Activated naive CD4-positive, alpha-beta T cell treated with anti-CD3 and anti-CD28 coated beads for 36 hours (primary cell): Measurements from ENCODE around the gene MYL6B. TPM values are rescaled to one million over a fixed set of nuclear protein-coding genes. Genes with fewer than 3 reads are reported as not detected.
"Not testable (repeated sequence)": the region's sequence is repeated elsewhere in the genome, so short reads cannot be mapped to it uniquely, and the experiment has no call there.

Source experiments
- CTCF ChIA-PET: fragments of 350-600 bp; sonication (Branson Sonifier 250); formaldehyde crosslinking; loops from one replicate; lab custom pipeline; 2021; ENCODE audit warnings: antibody characterized with exemption; lab: Charles Lee
- DNase-seq: peaks from one replicate; pipeline ENCODE4 v3.0.0-alpha.2; 2020
- H3K27ac Mint-ChIP-seq: one replicate; pipeline ENCODE4 v1.8.0; 2021; ENCODE audit warnings: mild to moderate bottlenecking, mixed read lengths
- H3K27me3 Mint-ChIP-seq: one replicate; pipeline ENCODE4 v1.8.0; 2021; ENCODE audit warnings: low read depth, mixed read lengths
- H3K36me3 Mint-ChIP-seq: one replicate; pipeline ENCODE4 v1.8.0; 2021; ENCODE audit warnings: low read depth, mixed read lengths
- H3K4me1 Mint-ChIP-seq: one replicate; pipeline ENCODE4 v1.8.0; 2021; ENCODE audit warnings: low read depth, mixed read lengths
- H3K4me3 Mint-ChIP-seq: one replicate; pipeline ENCODE4 v1.8.0; 2021; ENCODE audit warnings: mild to moderate bottlenecking, moderate library complexity, mixed read lengths
- H3K9me3 Mint-ChIP-seq: one replicate; pipeline ENCODE4 v1.8.0; 2021; ENCODE audit warnings: mixed read lengths
- intact Hi-C: fragments of 100-400 bp; cut with micrococcal nuclease; formaldehyde crosslinking; loops from one replicate; pipeline ENCODE4 v1.15.1; 2023
- total RNA-seq, 2 experiments: library from RNA; stranded (reverse); gene quantifications; one replicate each; pipeline ENCODE4 v1.2.3, GENCODE V29; 2021

MYL6B gene
- total RNA-seq, 2 experiments from 2014 or later = 49.2 to 57.5 TPM

DNA sequence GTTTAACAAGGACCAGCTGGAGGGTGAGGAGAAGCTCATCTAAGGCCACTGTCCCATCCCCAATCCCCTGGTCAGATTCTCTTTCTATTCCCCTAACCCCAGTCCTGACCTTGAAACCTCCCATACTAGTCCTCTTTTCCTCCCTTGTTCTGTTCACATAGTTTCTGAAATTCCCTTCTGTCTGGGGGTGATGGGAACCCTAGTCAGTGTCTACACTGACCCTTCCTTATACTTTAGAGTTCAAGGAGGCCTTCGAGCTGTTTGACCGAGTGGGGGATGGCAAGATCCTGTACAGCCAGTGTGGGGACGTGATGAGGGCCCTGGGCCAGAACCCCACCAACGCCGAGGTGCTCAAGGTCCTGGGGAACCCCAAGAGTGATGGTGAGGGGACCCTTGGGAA, 2.4 kb downstream of the MYL6B start:
- H3K27ac Mint-ChIP-seq = no peak overlapping the region
- peaks cover 46% of the 10 kb centered on the region for H3K4me1 Mint-ChIP-seq
- no peaks in the 10 kb centered on the region for H3K27me3 Mint-ChIP-seq
- no peak for DNase-seq
- H3K36me3 Mint-ChIP-seq = peaks cover 31% of the 10 kb centered on the region
- H3K9me3 Mint-ChIP-seq = no peaks in the 10 kb centered on the region
- H3K4me3 Mint-ChIP-seq = no peak overlapping the region
- CTCF ChIA-PET = interaction anchor here (1.1 to 1.4 kb wide), 3 partner anchors 27 to 37 kb away, joined by 4 to 7 read pairs (median 6); partner anchors contain the start of genes ESYT1, SMARCC2 and ZC3H10
- intact Hi-C loops = no loop called here

DNA sequence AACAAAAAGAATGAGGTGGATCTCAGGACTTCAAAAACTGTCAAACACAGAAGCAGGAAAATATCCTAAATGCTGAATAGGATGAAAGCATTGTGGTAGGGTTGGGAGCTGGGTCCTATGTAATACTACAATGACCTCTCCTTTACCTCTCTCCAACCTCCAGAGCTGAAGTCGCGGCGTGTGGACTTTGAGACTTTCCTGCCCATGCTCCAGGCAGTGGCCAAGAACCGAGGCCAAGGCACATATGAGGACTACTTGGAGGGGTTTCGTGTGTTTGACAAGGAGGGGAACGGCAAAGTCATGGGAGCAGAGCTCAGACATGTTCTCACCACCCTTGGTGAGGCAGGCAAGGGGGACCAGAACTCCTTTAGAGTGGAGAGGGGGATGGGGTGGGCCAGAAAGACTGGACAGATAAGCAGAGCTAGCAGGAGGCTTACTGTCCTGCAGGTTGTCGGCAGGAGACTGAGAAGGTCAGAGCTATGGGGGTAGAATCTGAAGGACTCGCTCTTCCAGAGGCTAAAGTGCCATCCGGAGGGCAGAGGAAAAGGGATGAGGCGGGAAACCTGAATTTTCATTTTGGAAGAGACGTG, 3.0 kb downstream of the MYL6B start:
- Mint-ChIP-seq H3K9me3 (no peaks in the 10 kb centered on the region), H3K36me3 (peaks cover 37% of the 10 kb centered on the region), H3K27ac (no peak overlapping the region), H3K4me3 (no peak overlapping the region), H3K4me1 (peaks cover 48% of the 10 kb centered on the region), H3K27me3 (no peaks in the 10 kb centered on the region)
- intact Hi-C loops = no loop called here
- CTCF ChIA-PET = interaction anchor here (1.0 to 1.5 kb wide), 4 partner anchors 27 to 34 kb away, joined by 3 to 6 read pairs (median 4); partner anchors contain the start of genes ESYT1 and SMARCC2
- no peak for DNase-seq

DNA sequence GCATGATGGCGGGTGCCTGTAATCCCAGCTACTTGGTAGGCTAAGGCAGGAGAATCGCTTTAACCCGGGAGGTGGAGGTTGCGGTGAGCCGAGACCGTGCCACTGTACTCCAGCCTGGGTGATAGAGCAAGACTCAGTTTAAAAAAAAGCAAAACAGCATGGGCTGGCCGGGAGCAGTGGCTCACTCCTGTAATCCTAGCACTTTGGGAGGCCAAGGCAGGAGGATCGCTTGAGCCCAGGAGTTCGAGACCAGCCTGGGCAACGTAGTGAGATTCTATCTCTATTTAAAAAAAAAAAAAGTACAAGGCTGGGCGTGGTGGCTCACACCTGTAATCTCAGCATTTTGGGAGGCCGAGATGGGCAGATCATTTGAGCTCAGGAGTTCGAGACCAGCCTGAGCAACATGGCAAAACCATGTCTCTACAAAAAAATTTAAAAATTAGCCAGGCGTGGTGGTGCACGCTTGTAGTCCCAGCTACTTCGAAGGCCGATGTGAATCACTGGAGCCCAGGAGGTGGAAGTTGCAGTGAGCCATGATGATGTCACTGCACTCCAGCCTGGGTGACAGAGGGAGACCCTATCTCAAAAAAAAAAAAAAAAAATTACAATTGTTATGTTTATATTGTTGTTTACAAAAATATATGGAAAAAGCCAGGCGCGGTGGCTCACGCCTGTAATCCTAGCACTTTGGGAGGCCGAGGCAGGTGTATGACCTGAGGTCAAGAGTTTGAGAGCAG, 4.2 kb downstream of the MYL6B start:
- DNase-seq, H3K27me3 Mint-ChIP-seq, H3K9me3 Mint-ChIP-seq, intact Hi-C loops: not testable (repeated sequence)
- Mint-ChIP-seq H3K4me1 (peaks cover 48% of the 10 kb centered on the region), H3K36me3 (peaks cover 44% of the 10 kb centered on the region), H3K4me3 (peak overlapping the region; percentile 96), H3K27ac (peak overlapping the region; percentile 95)
- CTCF ChIA-PET = interaction anchor here (0.6 to 1.5 kb wide), 7 partner anchors 14 to 134 kb away, joined by 3 to 5 read pairs (median 3); partner anchors contain the start of gene SMARCC2

DNA sequence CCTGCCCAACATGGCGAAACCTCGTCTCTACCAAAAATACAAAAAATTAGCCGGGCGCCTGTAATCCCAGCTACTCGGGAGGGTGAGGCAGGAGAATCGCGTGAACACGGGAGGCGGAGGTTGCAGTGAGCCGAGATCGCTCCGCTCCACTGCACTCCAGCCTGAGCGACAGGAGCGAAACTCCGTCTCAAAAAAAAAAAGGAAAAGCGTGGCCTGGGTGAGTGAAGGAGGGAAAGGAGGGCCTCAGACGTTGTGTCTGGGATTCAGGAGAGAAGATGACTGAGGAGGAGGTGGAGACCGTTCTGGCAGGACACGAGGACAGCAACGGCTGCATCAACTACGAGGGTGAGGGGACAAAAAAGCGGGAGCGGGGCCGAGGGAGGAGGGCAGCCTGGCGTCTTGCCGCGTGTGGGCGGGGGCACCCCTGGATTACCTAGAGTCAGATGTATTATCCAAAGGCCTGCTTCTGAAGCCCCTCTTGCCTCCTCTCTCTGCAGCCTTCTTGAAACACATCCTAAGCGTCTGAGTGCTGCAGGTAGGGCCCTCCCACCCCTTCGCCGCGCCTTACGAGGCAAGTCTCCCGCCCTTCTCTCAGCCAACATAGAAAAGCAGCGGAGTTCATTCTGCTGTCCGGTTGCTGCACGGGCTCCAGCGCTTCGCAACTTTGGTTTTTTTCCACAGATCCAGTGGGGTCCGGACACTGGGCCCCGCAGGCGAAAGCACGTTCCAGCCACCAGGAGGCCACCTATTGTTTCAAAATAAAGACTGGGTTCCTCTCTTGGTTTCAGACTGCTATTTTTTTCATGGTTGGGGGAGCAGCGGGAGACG, 5.0 kb downstream of the MYL6B start:
- Mint-ChIP-seq H3K4me3 (peak overlapping the region; percentile 96), H3K27me3 (no peaks in the 10 kb centered on the region), H3K36me3 (peaks cover 46% of the 10 kb centered on the region), H3K27ac (peak overlapping the region; percentile 95), H3K9me3 (no peaks in the 10 kb centered on the region), H3K4me1 (peaks cover 50% of the 10 kb centered on the region)
- intact Hi-C loops = loop anchor here (1.0 to 2.0 kb wide), 3 partner anchors 31 to 227 kb away; partner anchors contain the start of gene DGKA
- CTCF ChIA-PET = interaction anchor here (0.6 to 6.7 kb wide), 6 partner anchors 15 to 135 kb away, joined by 3 to 43 read pairs (median 4); partner anchors contain the start of gene SMARCC2
- DNase-seq = peak; percentile 60

DNA sequence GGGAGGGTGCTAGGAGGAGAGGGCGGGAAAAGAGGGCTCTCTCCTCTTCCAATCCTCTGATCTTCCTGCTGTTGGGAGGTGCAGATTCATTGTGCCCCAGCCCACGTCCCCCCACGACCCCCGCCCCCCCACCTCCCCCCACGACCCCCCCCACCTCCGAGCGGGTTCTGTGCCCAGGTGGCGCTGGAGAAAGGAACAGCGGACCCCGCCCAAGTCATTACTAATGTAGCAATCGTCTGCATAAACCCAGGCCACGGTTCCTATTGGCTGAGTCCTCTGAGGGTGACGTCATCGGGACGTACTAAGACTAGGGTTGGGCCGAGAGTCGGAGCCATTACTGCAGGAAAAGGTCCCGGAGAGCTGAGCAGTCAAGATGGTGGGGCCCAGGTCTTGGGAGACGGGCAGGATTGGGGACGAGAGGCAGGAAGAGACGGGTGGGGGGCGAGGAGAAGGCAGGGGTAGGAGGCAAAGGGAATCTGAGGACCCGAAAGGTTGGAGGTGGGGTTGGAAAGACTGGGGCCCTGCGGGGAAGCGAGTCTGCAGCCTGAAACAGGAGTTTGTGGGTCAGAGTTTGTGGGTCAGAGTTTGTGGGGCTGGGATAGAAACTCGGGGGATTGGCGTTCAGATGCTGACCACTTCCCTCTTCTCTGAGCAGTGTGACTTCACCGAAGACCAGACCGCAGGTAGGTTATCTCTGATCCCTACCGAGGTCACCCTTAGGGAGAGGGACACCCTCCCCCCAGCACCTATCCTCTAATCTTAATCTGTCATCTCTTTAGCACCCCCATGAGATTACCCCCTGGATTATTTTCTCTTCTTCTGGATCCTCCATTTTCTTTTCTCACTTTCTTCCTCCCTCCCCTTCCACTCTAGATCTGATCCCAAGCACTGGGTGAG, 5.9 kb downstream of the MYL6B start, which contains the start of gene MYL6:
MYL6 (plus strand) TSS at position 331 of the 897 bp plus-strand sequence; CDS start at position 374, 43 bp downstream.
- Mint-ChIP-seq H3K4me3 (peak within 1 kb of the TSS; percentile 96), H3K36me3 (peaks cover 51% of the 10 kb centered on the region), H3K27me3 (no peaks in the 10 kb centered on the region), H3K9me3 (no peaks in the 10 kb centered on the region), H3K4me1 (peaks cover 42% of the 10 kb centered on the region), H3K27ac (peak within 1 kb of the TSS; percentile 95)
- CTCF ChIA-PET = interaction anchor here (1.3 to 6.7 kb wide), 6 partner anchors 17 to 39 kb away, joined by 3 to 43 read pairs (median 8); partner anchors contain the start of genes ESYT1 and SMARCC2
- intact Hi-C loops = loop anchor here (1.0 to 2.0 kb wide), 3 partner anchors 30 to 227 kb away; partner anchors contain the start of gene DGKA
- DNase-seq = peak; percentile 98

DNA sequence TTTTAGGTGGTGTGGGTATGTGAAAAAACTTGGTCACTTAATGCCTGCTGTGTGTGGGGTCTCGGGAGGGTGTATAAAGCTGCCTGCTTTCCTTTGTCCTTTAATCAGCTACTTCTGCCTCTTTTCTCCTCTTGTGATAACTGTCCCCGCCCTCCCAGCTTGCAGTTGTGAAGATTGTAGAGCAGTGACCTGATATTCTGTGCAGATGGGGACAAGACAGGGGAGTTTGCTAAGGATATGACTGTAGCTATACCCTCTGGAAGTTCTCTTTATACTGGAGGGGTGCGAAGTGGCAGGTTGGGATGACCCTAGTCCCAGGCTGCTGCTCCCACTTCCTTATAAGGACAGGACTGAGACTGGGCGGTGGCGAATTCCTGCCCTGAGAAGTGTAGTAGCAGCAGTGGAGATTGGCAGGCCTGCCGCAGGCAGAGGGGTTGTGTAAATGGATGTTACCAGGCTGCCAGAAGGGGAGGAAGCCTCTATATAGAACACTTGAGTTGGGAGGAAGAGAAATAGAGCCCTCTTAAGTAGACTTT, 6.6 kb downstream of the MYL6B start:
- Mint-ChIP-seq H3K27ac (peak overlapping the region; percentile 95), H3K36me3 (peaks cover 57% of the 10 kb centered on the region), H3K4me1 (peaks cover 37% of the 10 kb centered on the region), H3K9me3 (no peaks in the 10 kb centered on the region), H3K27me3 (no peaks in the 10 kb centered on the region), H3K4me3 (peak overlapping the region; percentile 96)
- DNase-seq = peak; percentile 37
- intact Hi-C loops = loop anchor here (1.0 to 2.0 kb wide), 3 partner anchors 29 to 228 kb away; partner anchors contain the start of gene DGKA
- CTCF ChIA-PET = interaction anchor here (1.3 to 6.7 kb wide), 6 partner anchors 16 to 39 kb away, joined by 3 to 43 read pairs (median 8); partner anchors contain the start of genes ESYT1 and SMARCC2

DNA sequence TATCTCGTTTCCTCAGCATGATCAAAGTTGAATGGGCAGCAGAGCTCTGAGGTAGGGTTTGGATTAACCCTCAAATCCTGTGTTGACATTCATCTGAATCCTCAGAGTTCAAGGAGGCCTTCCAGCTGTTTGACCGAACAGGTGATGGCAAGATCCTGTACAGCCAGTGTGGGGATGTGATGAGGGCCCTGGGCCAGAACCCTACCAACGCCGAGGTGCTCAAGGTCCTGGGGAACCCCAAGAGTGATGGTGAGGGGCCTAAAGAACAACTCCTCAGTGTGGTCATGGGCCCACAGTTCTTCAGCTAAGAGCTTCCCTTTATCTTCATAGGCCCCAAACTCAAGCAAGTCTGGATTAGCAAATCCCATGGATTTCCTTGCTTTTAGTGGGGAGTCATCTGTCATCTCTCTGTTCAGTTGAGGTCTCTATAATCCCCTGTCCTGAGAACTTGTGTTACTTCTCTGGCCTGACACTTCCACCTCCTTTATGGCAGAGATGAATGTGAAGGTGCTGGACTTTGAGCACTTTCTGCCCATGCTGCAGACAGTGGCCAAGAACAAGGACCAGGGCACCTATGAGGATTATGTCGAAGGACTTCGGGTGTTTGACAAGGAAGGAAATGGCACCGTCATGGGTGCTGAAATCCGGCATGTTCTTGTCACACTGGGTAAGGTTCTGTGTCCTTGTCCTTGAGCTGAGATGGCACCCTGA, 7.2 kb downstream of the MYL6B start:
- H3K27me3 Mint-ChIP-seq = no peaks in the 10 kb centered on the region
- intact Hi-C loops = loop anchor here (1.0 to 2.0 kb wide), 3 partner anchors 7 to 229 kb away; partner anchors contain the start of genes DGKA, MYL6B and NABP2
- peak overlapping the region; percentile 96 for H3K4me3 Mint-ChIP-seq
- H3K4me1 Mint-ChIP-seq = peaks cover 35% of the 10 kb centered on the region
- peak overlapping the region; percentile 95 for H3K27ac Mint-ChIP-seq
- CTCF ChIA-PET = interaction anchor here (1.3 to 6.7 kb wide), 6 partner anchors 15 to 40 kb away, joined by 3 to 43 read pairs (median 8); partner anchors contain the start of genes ESYT1 and SMARCC2
- no peaks in the 10 kb centered on the region for H3K9me3 Mint-ChIP-seq
- DNase-seq = no peak
- H3K36me3 Mint-ChIP-seq = peaks cover 62% of the 10 kb centered on the region

DNA sequence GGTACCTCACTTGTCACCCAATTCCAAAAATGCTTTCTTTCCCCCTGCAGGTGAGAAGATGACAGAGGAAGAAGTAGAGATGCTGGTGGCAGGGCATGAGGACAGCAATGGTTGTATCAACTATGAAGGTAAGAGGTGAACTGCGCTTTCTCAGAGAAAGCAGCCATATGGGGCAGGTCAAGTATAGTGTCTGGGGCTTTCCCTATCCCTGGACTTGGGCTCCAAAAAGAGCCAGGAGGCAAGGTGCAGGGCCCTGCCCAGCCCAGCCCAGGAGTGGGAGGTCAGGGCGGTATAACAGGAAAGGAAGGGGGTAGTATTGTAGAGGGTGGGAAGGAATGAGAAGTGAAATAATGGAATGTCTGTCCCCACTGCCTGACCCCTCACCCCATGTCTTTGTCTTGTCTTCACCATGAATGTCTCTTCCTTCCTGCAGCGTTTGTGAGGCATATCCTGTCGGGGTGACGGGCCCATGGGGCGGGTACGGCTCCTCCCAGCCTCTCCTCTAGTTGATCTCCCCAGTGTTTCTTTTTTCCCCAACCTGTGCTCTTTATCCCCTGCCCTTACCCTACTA, 7.9 kb downstream of the MYL6B start:
- Mint-ChIP-seq H3K36me3 (peaks cover 62% of the 10 kb centered on the region), H3K27me3 (no peaks in the 10 kb centered on the region), H3K9me3 (no peaks in the 10 kb centered on the region), H3K4me3 (peak overlapping the region; percentile 96), H3K27ac (peak overlapping the region; percentile 95), H3K4me1 (peaks cover 35% of the 10 kb centered on the region)
- peak; percentile 83 for DNase-seq
- CTCF ChIA-PET = interaction anchor here (1.2 to 6.7 kb wide), 6 partner anchors 9 to 62 kb away, joined by 4 to 43 read pairs (median 8); partner anchors contain the start of genes ESYT1, MYL6B, RNF41 and SMARCC2
- intact Hi-C loops = loop anchor here (1.0 kb wide), 2 partner anchors 8 to 64 kb away; partner anchors contain the start of genes MYL6B and NABP2

DNA sequence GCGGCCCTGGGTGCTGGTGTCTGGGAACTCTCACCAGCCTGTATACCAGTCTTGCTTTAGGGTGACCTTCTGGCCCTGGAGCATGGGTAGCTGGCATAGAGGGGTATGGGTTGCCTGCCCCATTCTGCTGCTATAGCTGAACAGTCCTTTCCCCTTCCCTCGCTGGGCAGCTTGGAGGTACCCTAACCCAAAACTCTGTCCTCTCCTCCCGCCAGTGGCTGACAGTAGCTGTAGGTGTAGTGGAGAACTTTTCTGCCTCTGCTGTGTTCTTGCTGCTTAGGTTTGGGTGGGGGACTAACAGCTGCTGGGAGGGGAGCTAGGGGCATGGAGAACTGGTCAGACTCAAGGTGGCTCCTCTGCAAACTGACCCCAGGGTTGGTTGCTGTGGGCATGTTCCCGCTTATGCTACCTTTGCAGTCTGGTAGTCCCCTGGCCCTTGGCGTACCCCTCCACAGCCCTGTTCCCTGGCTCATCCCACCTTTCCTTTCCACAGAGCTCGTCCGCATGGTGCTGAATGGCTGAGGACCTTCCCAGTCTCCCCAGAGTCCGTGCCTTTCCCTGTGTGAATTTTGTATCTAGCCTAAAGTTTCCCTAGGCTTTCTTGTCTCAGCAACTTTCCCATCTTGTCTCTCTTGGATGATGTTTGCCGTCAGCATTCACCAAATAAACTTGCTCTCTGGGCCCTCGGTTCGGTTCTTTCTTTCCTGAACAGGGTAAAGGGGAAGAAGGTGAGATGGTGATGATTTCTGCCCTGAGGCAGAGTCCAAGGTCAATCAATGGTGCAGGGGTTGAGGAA, 8.7 kb downstream of the MYL6B start:
- intact Hi-C loops = loop anchor here (1.0 kb wide), 2 partner anchors 9 to 63 kb away; partner anchors contain the start of genes MYL6B and NABP2
- Mint-ChIP-seq H3K4me1 (peaks cover 35% of the 10 kb centered on the region), H3K36me3 (peaks cover 62% of the 10 kb centered on the region), H3K27me3 (no peaks in the 10 kb centered on the region), H3K9me3 (no peaks in the 10 kb centered on the region), H3K4me3 (peak overlapping the region; percentile 96), H3K27ac (peak overlapping the region; percentile 95)
- CTCF ChIA-PET = interaction anchor here (0.6 to 6.7 kb wide), 9 partner anchors 9 to 114 kb away, joined by 3 to 43 read pairs (median 5); partner anchors contain the start of genes MYL6B, RNF41, SMARCC2 and ZC3H10
- DNase-seq = no peak
